H9 (cell line): ENCODE data around the gene PLXNB2. TPM values are rescaled to one million over a fixed set of nuclear protein-coding genes. Genes with fewer than 3 reads are reported as not detected.

ENCODE experiments used
- DNase-seq: peaks from one replicate; pipeline ENCODE4 v3.0.0-alpha.2; 2017
- H2AFZ ChIP-seq: one replicate; pipeline ENCODE4 v1.6.1; 2013; ENCODE audit warnings: mild to moderate bottlenecking, low read length, control low read depth, moderate library complexity
- H2AK5ac ChIP-seq: 2 replicates; pipeline ENCODE4 v1.6.1; 2013; ENCODE audit warnings: low read length, control low read depth, mixed read lengths; ENCODE audit not compliant: insufficient read length
- H2BK120ac ChIP-seq: one replicate; pipeline ENCODE4 v1.6.1; 2013; ENCODE audit warnings: low read depth, mild to moderate bottlenecking, low read length, control low read depth, inconsistent platforms; ENCODE audit not compliant: poor library complexity, severe bottlenecking
- H2BK12ac ChIP-seq: 2 replicates; pipeline ENCODE4 v1.6.1; 2013; ENCODE audit warnings: low read length, control low read depth, mixed read lengths, low read depth; ENCODE audit not compliant: insufficient read length
- H2BK15ac ChIP-seq: 2 replicates; pipeline ENCODE4 v1.6.1; 2013; ENCODE audit warnings: low read depth, low read length, control low read depth
- H2BK20ac ChIP-seq: one replicate; pipeline ENCODE4 v1.6.1; 2013; ENCODE audit warnings: low read depth, mild to moderate bottlenecking, low read length, control low read depth, inconsistent platforms; ENCODE audit not compliant: poor library complexity, severe bottlenecking
- H2BK5ac ChIP-seq: 2 replicates; pipeline ENCODE4 v1.6.1; 2013; ENCODE audit warnings: low read length, control low read depth, mixed read lengths; ENCODE audit not compliant: insufficient read length
- H3K14ac ChIP-seq: 2 replicates; pipeline ENCODE4 v1.6.1; 2013; ENCODE audit warnings: low read length, control low read depth; ENCODE audit not compliant: insufficient read depth
- H3K18ac ChIP-seq: 2 replicates; pipeline ENCODE4 v1.6.1; 2013; ENCODE audit warnings: low read depth, mild to moderate bottlenecking, mixed read lengths, low read length, control low read depth; ENCODE audit not compliant: insufficient read length
- H3K23ac ChIP-seq: 2 replicates; pipeline ENCODE4 v1.6.1; 2013; ENCODE audit warnings: low read length, control low read depth, mixed read lengths, low read depth; ENCODE audit not compliant: insufficient read length
- H3K23me2 ChIP-seq: 2 replicates; pipeline ENCODE4 v1.6.1; 2013; ENCODE audit warnings: low read depth, mild to moderate bottlenecking, mixed read lengths, low read length, control low read depth; ENCODE audit not compliant: insufficient read length, poor library complexity, severe bottlenecking
- H3K27ac ChIP-seq: 2 replicates; pipeline ENCODE4 v1.5.1; 2013; ENCODE audit warnings: low read length, control low read depth, mixed read lengths, low read depth; ENCODE audit not compliant: insufficient read length
- H3K27me3 ChIP-seq: 2 replicates; pipeline ENCODE4 v1.6.1; 2013; ENCODE audit warnings: low read length, control low read depth, inconsistent platforms; ENCODE audit not compliant: insufficient read depth
- H3K4ac ChIP-seq: 2 replicates; pipeline ENCODE4 v1.6.1; 2013; ENCODE audit warnings: low read depth, mild to moderate bottlenecking, control low read depth, inconsistent platforms, low read length, moderate library complexity
- H3K4me1 ChIP-seq: 2 replicates; pipeline ENCODE4 v1.6.1; 2013; ENCODE audit warnings: low read length, control low read depth, inconsistent platforms; ENCODE audit not compliant: insufficient read depth
- H3K4me2 ChIP-seq: 2 replicates; pipeline ENCODE4 v1.6.1; 2013; ENCODE audit warnings: low read length, control low read depth, mixed read lengths; ENCODE audit not compliant: insufficient read length, insufficient read depth
- H3K56ac ChIP-seq: 2 replicates; pipeline ENCODE4 v1.6.1; 2013; ENCODE audit warnings: low read depth, mild to moderate bottlenecking, mixed read lengths, low read length, control low read depth; ENCODE audit not compliant: insufficient read length
- H3K79me1 ChIP-seq: 2 replicates; pipeline ENCODE4 v1.6.1; 2013; ENCODE audit warnings: low read depth, mild to moderate bottlenecking, moderate library complexity, low read length, control low read depth, inconsistent platforms; ENCODE audit not compliant: insufficient read depth, poor library complexity, severe bottlenecking
- H3K79me2 ChIP-seq: 2 replicates; pipeline ENCODE4 v1.6.1; 2013; ENCODE audit warnings: low read length, control low read depth, inconsistent platforms; ENCODE audit not compliant: insufficient read depth
- H3K9ac ChIP-seq: 2 replicates; pipeline ENCODE4 v1.6.1; 2013; ENCODE audit warnings: low read length, control low read depth, mixed read lengths; ENCODE audit not compliant: insufficient read length; ENCODE audit errors: extremely low read depth
- H3K9me3 ChIP-seq: one replicate; pipeline ENCODE4 v1.6.1; 2013; ENCODE audit warnings: low read depth, low read length, inconsistent platforms; ENCODE audit not compliant: control insufficient read depth
- H3T11ph ChIP-seq: one replicate; pipeline ENCODE4 v1.6.1; 2013; ENCODE audit warnings: mild to moderate bottlenecking, low read length, control low read depth, inconsistent platforms
- H4K20me1 ChIP-seq: one replicate; pipeline ENCODE4 v1.6.1; 2013; ENCODE audit not compliant: control insufficient read depth, insufficient read length, insufficient read depth
- H4K5ac ChIP-seq: 2 replicates; pipeline ENCODE4 v1.6.1; 2013; ENCODE audit warnings: low read depth, mild to moderate bottlenecking, mixed read lengths, low read length, control low read depth; ENCODE audit not compliant: insufficient read length
- H4K8ac ChIP-seq: replicated peaks from 2 replicates; pipeline ENCODE4 v1.6.1; 2013; ENCODE audit warnings: low read length, control low read depth, mixed read lengths, low read depth; ENCODE audit not compliant: insufficient read length
- H4K91ac ChIP-seq: 2 replicates; pipeline ENCODE4 v1.6.1; 2013; ENCODE audit warnings: low read depth, mild to moderate bottlenecking, moderate library complexity, mixed read lengths, low read length, control low read depth; ENCODE audit not compliant: insufficient read length
- H3K27ac Mint-ChIP-seq, 3 experiments: 2 replicates in 2 of 3; 3 replicates in 1 of 3; pipeline ENCODE4 v1.8.0; 2020 to 2021; ENCODE audit warnings: mixed read lengths in 3 of 3, mild to moderate bottlenecking in 1 of 3, moderate library complexity in 1 of 3
- H3K27me3 Mint-ChIP-seq: 2 replicates; pipeline ENCODE4 v1.8.0; 2021; ENCODE audit warnings: low read depth, mild to moderate bottlenecking, moderate library complexity, mixed read lengths
- H3K36me3 Mint-ChIP-seq, 3 experiments: 2 replicates in 2 of 3; 3 replicates in 1 of 3; pipeline ENCODE4 v1.8.0; 2020 to 2021; ENCODE audit warnings: low read depth in 3 of 3, mixed read lengths in 3 of 3; ENCODE audit not compliant: insufficient read depth in 1 of 3
- H3K4me1 Mint-ChIP-seq, 2 experiments: 2 replicates each; pipeline ENCODE4 v1.8.0; 2020; ENCODE audit warnings: mixed read lengths in 2 of 2
- H3K4me3 Mint-ChIP-seq, 2 experiments: 2 replicates in 1 of 2; 3 replicates in 1 of 2; pipeline ENCODE4 v1.8.0; 2020 to 2021; ENCODE audit warnings: mild to moderate bottlenecking in 2 of 2, mixed read lengths in 2 of 2, moderate library complexity in 1 of 2
- H3K9me3 Mint-ChIP-seq, 2 experiments: 2 replicates in 1 of 2; 3 replicates in 1 of 2; pipeline ENCODE4 v1.8.0; 2020; ENCODE audit warnings: mild to moderate bottlenecking in 2 of 2, mixed read lengths in 2 of 2, moderate library complexity in 1 of 2
- WGBS: extraction: QIAGEN DNeasy Blood & Tissue Kit; methylation state at CpG from one replicate; pipeline ENCODE4 v1.1.7; 2013; ENCODE audit warnings: missing lambda C conversion rate, low lambda C conversion rate, mixed read lengths; ENCODE audit not compliant: insufficient read length; ENCODE audit errors: extremely low coverage; 5-methylcytosine and 5-hydroxymethylcytosine counted together
- total RNA-seq: library from RNA; stranded (reverse); gene quantifications from 2 replicates; pipeline ENCODE4 v1.2.1, GENCODE V29; 2021
- TF ChIP-seq, protein P1 (sequence below): fragments of 200-600 bp; sonication (generic); conservative IDR thresholded peaks from 3 replicates; pipeline ENCODE4 v1.8.0; 2021; ENCODE audit warnings: antibody characterized with exemption, mild to moderate bottlenecking

PLXNB2 gene
- total RNA-seq, 1 experiment from 2014 or later, result 87.6 TPM

DNA sequence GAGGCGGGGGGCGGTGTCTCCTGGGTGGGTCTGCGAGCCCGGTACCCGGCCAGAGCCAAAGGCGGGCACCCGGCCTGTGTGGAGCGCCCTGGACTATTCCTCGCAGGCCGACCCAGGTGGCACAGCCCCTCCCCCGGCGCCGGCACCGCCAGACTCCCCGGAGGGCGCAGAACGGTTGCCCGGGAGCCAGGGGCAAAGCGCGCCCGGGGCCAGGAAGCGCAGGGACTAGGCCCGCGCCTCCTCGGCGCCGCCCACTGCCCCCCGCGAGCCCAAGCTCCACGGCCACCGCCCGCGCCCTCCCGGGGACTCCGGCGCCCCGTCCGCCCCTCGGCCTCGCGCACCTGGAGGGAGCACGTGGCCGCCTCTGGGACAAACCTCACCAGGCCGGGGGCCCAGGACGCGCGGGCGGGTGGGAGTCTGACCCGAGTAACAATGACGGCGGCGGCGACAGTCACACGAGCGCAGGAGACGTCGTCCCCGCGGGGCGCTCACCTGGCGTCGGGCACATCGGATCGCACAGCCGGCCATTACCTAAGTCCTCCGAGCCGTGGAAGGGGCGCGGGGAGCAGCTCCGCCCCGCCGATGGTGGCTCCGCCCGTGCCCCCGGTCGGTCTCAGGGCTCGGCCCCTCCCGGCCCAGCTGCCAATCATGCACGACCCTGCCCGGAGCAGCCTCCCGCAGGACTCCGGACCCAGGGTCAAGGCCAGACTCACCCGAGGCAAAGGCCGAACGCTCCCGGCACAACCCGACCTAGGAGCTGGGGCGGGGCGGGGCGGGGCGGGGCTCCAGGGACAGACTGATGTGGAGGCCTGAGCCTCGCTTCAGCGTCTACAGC lies 7.4 kb downstream of the PLXNB2 start:
- Histone ChIP-seq H3K23me2 (peaks cover 6% of the 10 kb centered on the region), H3K23ac (no peak overlapping the region), H3T11ph (no peak overlapping the region), H2BK120ac (no peak overlapping the region), H2BK20ac (no peak overlapping the region), H2BK12ac (no peak overlapping the region), H4K20me1 (no peaks in the 10 kb centered on the region), H3K14ac (no peak overlapping the region; the same call in 1 of the 2 replicates), H3K56ac (no peak overlapping the region), H4K5ac (no peak overlapping the region), H3K18ac (peak overlapping the region; percentile 35), H3K27me3 (no peaks in the 10 kb centered on the region), H2AFZ (no peak overlapping the region), H2BK5ac (no peak overlapping the region), H3K79me1 (no peaks in the 10 kb centered on the region), H2AK5ac (no peak overlapping the region), H3K9me3 (no peaks in the 10 kb centered on the region), H3K4ac (no peak overlapping the region), H4K91ac (no peak overlapping the region), H3K79me2 (no peaks in the 10 kb centered on the region), H4K8ac (no peak overlapping the region), H3K4me1 (no peaks in the 10 kb centered on the region), H3K9ac (no peak overlapping the region), H3K27ac (no peak overlapping the region), H3K4me2 (peak overlapping the region; percentile 38), H2BK15ac (no peak overlapping the region)
- WGBS, result no CpG with 5 or more reads among the region's 93 CpGs
- H3K4me3 Mint-ChIP-seq, result peak overlapping the region; percentile 54 to 71; a peak in 3 of 5 replicates
- TF ChIP-seq, protein P1, sequence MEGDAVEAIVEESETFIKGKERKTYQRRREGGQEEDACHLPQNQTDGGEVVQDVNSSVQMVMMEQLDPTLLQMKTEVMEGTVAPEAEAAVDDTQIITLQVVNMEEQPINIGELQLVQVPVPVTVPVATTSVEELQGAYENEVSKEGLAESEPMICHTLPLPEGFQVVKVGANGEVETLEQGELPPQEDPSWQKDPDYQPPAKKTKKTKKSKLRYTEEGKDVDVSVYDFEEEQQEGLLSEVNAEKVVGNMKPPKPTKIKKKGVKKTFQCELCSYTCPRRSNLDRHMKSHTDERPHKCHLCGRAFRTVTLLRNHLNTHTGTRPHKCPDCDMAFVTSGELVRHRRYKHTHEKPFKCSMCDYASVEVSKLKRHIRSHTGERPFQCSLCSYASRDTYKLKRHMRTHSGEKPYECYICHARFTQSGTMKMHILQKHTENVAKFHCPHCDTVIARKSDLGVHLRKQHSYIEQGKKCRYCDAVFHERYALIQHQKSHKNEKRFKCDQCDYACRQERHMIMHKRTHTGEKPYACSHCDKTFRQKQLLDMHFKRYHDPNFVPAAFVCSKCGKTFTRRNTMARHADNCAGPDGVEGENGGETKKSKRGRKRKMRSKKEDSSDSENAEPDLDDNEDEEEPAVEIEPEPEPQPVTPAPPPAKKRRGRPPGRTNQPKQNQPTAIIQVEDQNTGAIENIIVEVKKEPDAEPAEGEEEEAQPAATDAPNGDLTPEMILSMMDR, result 0 out of 3 replicates have a peak, but pooled peaks have one; percentile 11
- H3K27me3 Mint-ChIP-seq, result peaks cover 1% of the 10 kb centered on the region; the same call in 1 of the 2 replicates
- no peaks in the 10 kb centered on the region for H3K9me3 Mint-ChIP-seq
- H3K36me3 Mint-ChIP-seq, result no peaks in the 10 kb centered on the region
- H3K4me1 Mint-ChIP-seq, result peaks cover 13 to 34% of the 10 kb centered on the region in 2 experiments
- no peak overlapping the region for H3K27ac Mint-ChIP-seq
- peak; percentile 91 for DNase-seq
